SU-DHL-6 (cell line): ENCODE measurements around the gene FGD4.

Source experiments
- H2AFZ ChIP-seq: fragments of 200-600 bp; sonication (generic); 2 replicates; pipeline ENCODE4 v1.6.1; 2014; ENCODE audit warnings: low read depth, mild to moderate bottlenecking, moderate library complexity, mixed read lengths, antibody characterized with exemption, low read length; ENCODE audit not compliant: severe bottlenecking
- H3F3A ChIP-seq: fragments of 200-600 bp; shearing (Covaris generic); 2 replicates; pipeline ENCODE4 v1.6.0; 2016; ENCODE audit warnings: antibody characterized with exemption, mild to moderate bottlenecking; ENCODE audit not compliant: insufficient read depth
- H3K27ac ChIP-seq: fragments of 200-600 bp; sonication (generic); 2 replicates; pipeline ENCODE4 v1.5.1; 2016; ENCODE audit warnings: low read depth, mild to moderate bottlenecking, low read length, moderate library complexity, mixed read lengths
- H3K27me3 ChIP-seq: fragments of 200-600 bp; sonication (generic), shearing (Covaris generic); 2 replicates; pipeline ENCODE4 v1.6.0; 2014; ENCODE audit warnings: mild to moderate bottlenecking, low read length
- H3K36me3 ChIP-seq: fragments of 200-600 bp; sonication (generic); 2 replicates; pipeline ENCODE4 v1.6.1; 2014; ENCODE audit warnings: mild to moderate bottlenecking, low read length, mixed read lengths
- H3K4me2 ChIP-seq: fragments of 300-600, 200-600 bp; shearing (Covaris generic), sonication (generic); 2 replicates; pipeline ENCODE4 v1.6.0; 2014; ENCODE audit warnings: low read length, low read depth, mild to moderate bottlenecking; ENCODE audit not compliant: poor library complexity, severe bottlenecking
- H3K4me3 ChIP-seq: fragments of 200-600 bp; sonication (generic); 2 replicates; pipeline ENCODE4 v1.5.1; 2014; ENCODE audit warnings: antibody characterized with exemption, low read length, mild to moderate bottlenecking, mixed read lengths; ENCODE audit not compliant: insufficient read depth, poor library complexity, severe bottlenecking
- H3K79me2 ChIP-seq: fragments of 200-600 bp; sonication (generic); 2 replicates; pipeline ENCODE4 v1.6.1; 2014; ENCODE audit warnings: mild to moderate bottlenecking, low read length, moderate library complexity; ENCODE audit not compliant: insufficient read depth
- H3K9ac ChIP-seq: fragments of 200-600 bp; sonication (generic); 2 replicates; pipeline ENCODE4 v1.7.0; 2014; ENCODE audit warnings: mild to moderate bottlenecking, low read length
- H3K9me2 ChIP-seq: fragments of 200-600 bp; sonication (generic); replicated peaks from 2 replicates; pipeline ENCODE4 v1.6.1; 2014; ENCODE audit warnings: low read length; ENCODE audit not compliant: insufficient read depth
- H3K9me3 ChIP-seq: fragments of 200-600 bp; sonication (generic); 2 replicates; pipeline ENCODE4 v1.6.1; 2014; ENCODE audit warnings: low read length, mixed read lengths; ENCODE audit not compliant: insufficient read depth
- H4K20me1 ChIP-seq: fragments of 200-600 bp; sonication (generic); 2 replicates; pipeline ENCODE4 v1.6.1; 2014; ENCODE audit warnings: low read depth, mild to moderate bottlenecking, antibody characterized with exemption, low read length, moderate library complexity, mixed read lengths
- CTCF ChIP-seq: fragments of 200-600 bp; sonication (generic); IDR thresholded peaks from one replicate; pipeline ENCODE4 v1.5.1; 2017; ENCODE audit warnings: antibody characterized with exemption, mild to moderate bottlenecking, low read length, moderate library complexity; ENCODE audit not compliant: insufficient read depth, poor library complexity, severe bottlenecking
- EZH2phosphoT487 ChIP-seq: fragments of 200-600 bp; sonication (generic), shearing (Covaris generic); conservative IDR thresholded peaks from 2 replicates; pipeline ENCODE4 v1.6.1; 2018; ENCODE audit warnings: mild to moderate bottlenecking, antibody characterized with exemption, low read length, moderate library complexity, mixed read lengths

Gene FGD4

GRCh38 chr12:32476446-32476845 is 77.1 kb downstream of the FGD4 start:
- no peak overlapping the region for H3K4me2 ChIP-seq
- H3K9me2 ChIP-seq = no peaks in the 10 kb centered on the region
- no peaks in the 10 kb centered on the region for H3K9me3 ChIP-seq
- no peaks in the 10 kb centered on the region for H4K20me1 ChIP-seq
- no peak overlapping the region for H3K9ac ChIP-seq
- no peaks in the 10 kb centered on the region for H3K27me3 ChIP-seq
- H3K27ac ChIP-seq = no peak overlapping the region
- H3F3A ChIP-seq = no peaks in the 10 kb centered on the region
- TF ChIP-seq CTCF (no peak), EZH2phosphoT487 (no peak)
- H2AFZ ChIP-seq = no peak overlapping the region
- no peaks in the 10 kb centered on the region for H3K36me3 ChIP-seq
- H3K79me2 ChIP-seq = no peaks in the 10 kb centered on the region
- H3K4me3 ChIP-seq = no peak overlapping the region

- Histone ChIP-seq H3K9me3 (no peaks in the 10 kb centered on the region), H3K4me3 (no peak overlapping the region), H3F3A (no peaks in the 10 kb centered on the region), H3K9me2 (no peaks in the 10 kb centered on the region), H3K27me3 (no peaks in the 10 kb centered on the region), H2AFZ (no peak overlapping the region), H3K36me3 (no peaks in the 10 kb centered on the region), H4K20me1 (no peaks in the 10 kb centered on the region), H3K9ac (no peak overlapping the region), H3K27ac (no peak overlapping the region), H3K4me2 (no peak overlapping the region), H3K79me2 (no peaks in the 10 kb centered on the region)
- TF ChIP-seq CTCF (no peak), EZH2phosphoT487 (no peak)
Measured at GRCh38 chr12:32477714-32478113, 78.4 kb downstream of the FGD4 start.

GRCh38 chr12:32478166-32478565 is 78.8 kb downstream of the FGD4 start:
- H3K9me3 ChIP-seq = no peaks in the 10 kb centered on the region
- TF ChIP-seq EZH2phosphoT487 = no peak
- no peak for TF ChIP-seq CTCF
- no peaks in the 10 kb centered on the region for H4K20me1 ChIP-seq
- H3K27me3 ChIP-seq = no peaks in the 10 kb centered on the region
- H2AFZ ChIP-seq = no peak overlapping the region
- no peak overlapping the region for H3K4me3 ChIP-seq
- no peak overlapping the region for H3K9ac ChIP-seq
- H3K4me2 ChIP-seq = no peak overlapping the region
- no peak overlapping the region for H3K27ac ChIP-seq
- H3F3A ChIP-seq = no peaks in the 10 kb centered on the region
- no peaks in the 10 kb centered on the region for H3K79me2 ChIP-seq
- H3K36me3 ChIP-seq = no peaks in the 10 kb centered on the region
- no peaks in the 10 kb centered on the region for H3K9me2 ChIP-seq
